Measurements from ENCODE around the gene WDR4. TPM values are rescaled to one million over a fixed set of nuclear protein-coding genes. Genes with fewer than 3 reads are reported as not detected.

The WDR4 gene
- total and polyA plus RNA-seq, 9 of the 15 experiments (the other 6 are each of a cell fraction or from before 2014, with no cell fraction given): 5.4 to 95.4 (median 32.1) TPM

- peaks cover 6% of the 10 kb centered on the region; the same call in 1 of the 2 replicates for H4K20me1 ChIP-seq (replicated peaks; ENCODE audit: control insufficient read depth, insufficient read depth, low read length)
- BruUV-seq (replicated peaks): no TSS peak
- no peaks in the 10 kb centered on the region for H3K27me3 ChIP-seq (ENCODE audit: control insufficient read depth in 2 of 2, insufficient read depth in 2 of 2, low read length in 2 of 2)
- no peak for ATAC-seq
- no peak for DNase-seq (ENCODE audit: extremely low read depth in 1 of 4, low spot score in 3 of 4)
- H3K9me1 ChIP-seq (ENCODE audit: control insufficient read depth, insufficient read depth, low read length): no peaks in the 10 kb centered on the region
- H3K27ac ChIP-seq (ENCODE audit: extremely low read depth, low read depth, low read length): no peak overlapping the region
- peaks cover 99% of the 10 kb centered on the region for H3K36me3 ChIP-seq (ENCODE audit: control insufficient read depth, insufficient read depth, low read length)
- H3K4me3 ChIP-seq: no peak overlapping the region
- in situ Hi-C loops (cut with MboI): no loop called here
- ChIA-PET CTCF (ENCODE audit: low intra/inter-chr PET ratio) (no interaction called here), POLR2A (interaction anchor here (0.6 kb wide), 1 partner anchor 80 kb away, joined by 3 read pairs; no protein-coding TSS in a partner anchor)
- no peak for FAIRE-seq
- 90% methylated on average over 18 of the region's 18 CpGs for WGBS (ENCODE audit: insufficient coverage, low coverage, missing lambda C conversion rate)
- H3K4me1 ChIP-seq (replicated peaks in 1 of 2; ENCODE audit: control insufficient read depth in 2 of 2, insufficient read depth in 2 of 2, low read length in 2 of 2): peaks cover 0 to 24% of the 10 kb centered on the region in 2 experiments; a peak in 1 of 5 replicates
- no peak overlapping the region for H2AFZ ChIP-seq (ENCODE audit: low read depth, low read length)
- no peak overlapping the region; a peak in 1 of 4 replicates for H3K9ac ChIP-seq (ENCODE audit: insufficient read depth in 1 of 2, low read depth in 2 of 2, low read length in 2 of 2)
- H3K9me3 ChIP-seq (replicated peaks; ENCODE audit: control insufficient read depth, insufficient read depth, low read depth, low read length): no peaks in the 10 kb centered on the region
- H3K4me2 ChIP-seq (ENCODE audit: insufficient read depth, low read length): no peak overlapping the region
- intact Hi-C loops (cut with micrococcal nuclease): no loop called here
- TF ChIP-seq TRIM24 (IDR thresholded peaks at IDR 0.05): no peak
- 0 out of 2 replicates have a peak, but pooled peaks have one; percentile 18 for TF ChIP-seq RBFOX2 (IDR thresholded peaks at IDR 0.05; ENCODE audit: low read depth, low read length)
- H3K79me2 ChIP-seq (ENCODE audit: control insufficient read depth, insufficient read depth, low read length): peaks cover 44% of the 10 kb centered on the region
These were observed 23.4 kb downstream of the WDR4 start for GRCh38 chr21:42855937-42856335.

GRCh38 chr21:42855171-42855936 lies 24.0 kb downstream of the WDR4 start:
- H3K79me2 ChIP-seq (ENCODE audit: control insufficient read depth, insufficient read depth, low read length): peaks cover 44% of the 10 kb centered on the region
- peaks cover 0 to 29% of the 10 kb centered on the region in 2 experiments; a peak in 1 of 5 replicates for H3K4me1 ChIP-seq (replicated peaks in 1 of 2; ENCODE audit: control insufficient read depth in 2 of 2, insufficient read depth in 2 of 2, low read length in 2 of 2)
- FAIRE-seq (no peak), DNase-seq (ENCODE audit: extremely low read depth in 1 of 4, low spot score in 3 of 4) (no peak), ATAC-seq (no peak)
- 91% methylated on average over 19 of the region's 19 CpGs for WGBS (ENCODE audit: insufficient coverage, low coverage, missing lambda C conversion rate)
- no TSS peak for BruUV-seq (replicated peaks)
- H3K36me3 ChIP-seq (ENCODE audit: control insufficient read depth, insufficient read depth, low read length): peaks cover 99% of the 10 kb centered on the region
- peaks cover 6% of the 10 kb centered on the region; the same call in 1 of the 2 replicates for H4K20me1 ChIP-seq (replicated peaks; ENCODE audit: control insufficient read depth, insufficient read depth, low read length)
- intact Hi-C loops (cut with micrococcal nuclease) (no loop called here), in situ Hi-C loops (cut with MboI) (no loop called here)
- H3K27me3 ChIP-seq (ENCODE audit: control insufficient read depth in 2 of 2, insufficient read depth in 2 of 2, low read length in 2 of 2): no peaks in the 10 kb centered on the region
- no peaks in the 10 kb centered on the region for H3K9me3 ChIP-seq (replicated peaks; ENCODE audit: control insufficient read depth, insufficient read depth, low read depth, low read length)
- no peak overlapping the region for H3K27ac ChIP-seq (ENCODE audit: extremely low read depth, low read depth, low read length)
- POLR2A ChIA-PET: interaction anchor here (0.6 to 1.3 kb wide), 3 partner anchors 12 to 80 kb away, joined by 3 to 5 read pairs (median 3); no protein-coding TSS in a partner anchor
- H2AFZ ChIP-seq (ENCODE audit: low read depth, low read length): no peak overlapping the region
- CTCF ChIA-PET (ENCODE audit: low intra/inter-chr PET ratio): no interaction called here
- no peak overlapping the region for H3K4me3 ChIP-seq
- H3K9ac ChIP-seq (ENCODE audit: insufficient read depth in 1 of 2, low read depth in 2 of 2, low read length in 2 of 2): peak overlapping the region in 1 of 2 experiments; percentile 13; a peak in 1 of 4 replicates
- TF ChIP-seq RBFOX2 (IDR thresholded peaks at IDR 0.05; ENCODE audit: low read depth, low read length): 0 out of 2 replicates have a peak, but pooled peaks have one; percentile 29
- TF ChIP-seq FOXA3 (CRISPR knock-in tag; conservative IDR thresholded peaks at IDR 0.05 in 1 of 2, IDR thresholded peaks at IDR 0.05 in 1 of 2): no peak
- no peaks in the 10 kb centered on the region for H3K9me1 ChIP-seq (ENCODE audit: control insufficient read depth, insufficient read depth, low read length)
- no peak overlapping the region for H3K4me2 ChIP-seq (ENCODE audit: insufficient read depth, low read length)
